Activated CD8-positive, alpha-beta memory T cell treated with anti-CD3 and anti-CD28 coated beads, Interleukin-2, amount 50 U/mL, for 24 hours (primary cell): Measurements from ENCODE around the gene CDK5RAP3.
"Not testable (repeated sequence)": the region's sequence is repeated elsewhere in the genome, so short reads cannot be mapped to it uniquely, and the experiment has no call there.

Source experiments
- DNase-seq: peaks from one replicate; pipeline ENCODE4 v3.0.0-alpha.2; 2020; ENCODE audit errors: extremely low read depth

The CDK5RAP3 gene

DNA sequence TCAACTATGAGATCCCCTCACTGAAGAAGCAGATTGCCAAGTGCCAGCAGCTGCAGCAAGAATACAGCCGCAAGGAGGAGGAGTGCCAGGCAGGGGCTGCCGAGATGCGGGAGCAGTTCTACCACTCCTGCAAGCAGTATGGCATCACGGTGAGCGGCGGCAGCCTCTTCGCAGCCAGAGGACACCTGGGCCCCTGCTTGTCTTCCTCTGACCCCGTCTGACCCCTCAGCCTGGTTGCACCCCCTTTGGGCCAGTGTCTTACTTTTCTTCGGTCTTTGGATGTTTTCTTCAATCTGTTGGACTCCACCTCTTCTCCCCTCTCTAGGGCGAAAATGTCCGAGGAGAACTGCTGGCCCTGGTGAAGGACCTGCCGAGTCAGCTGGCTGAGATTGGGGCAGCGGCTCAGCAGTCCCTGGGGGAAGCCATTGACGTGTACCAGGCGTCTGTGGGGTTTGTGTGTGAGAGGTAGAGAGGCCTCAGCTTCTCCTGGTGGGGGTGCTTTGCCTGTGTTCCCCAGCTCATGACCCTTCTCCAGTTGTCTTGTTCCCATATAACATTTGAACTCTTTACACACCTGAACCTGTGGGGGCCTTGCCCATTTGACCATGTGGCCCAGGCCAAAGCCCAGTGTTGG lies 4.4 kb downstream of the CDK5RAP3 start:
- DNase-seq: no peak

DNA sequence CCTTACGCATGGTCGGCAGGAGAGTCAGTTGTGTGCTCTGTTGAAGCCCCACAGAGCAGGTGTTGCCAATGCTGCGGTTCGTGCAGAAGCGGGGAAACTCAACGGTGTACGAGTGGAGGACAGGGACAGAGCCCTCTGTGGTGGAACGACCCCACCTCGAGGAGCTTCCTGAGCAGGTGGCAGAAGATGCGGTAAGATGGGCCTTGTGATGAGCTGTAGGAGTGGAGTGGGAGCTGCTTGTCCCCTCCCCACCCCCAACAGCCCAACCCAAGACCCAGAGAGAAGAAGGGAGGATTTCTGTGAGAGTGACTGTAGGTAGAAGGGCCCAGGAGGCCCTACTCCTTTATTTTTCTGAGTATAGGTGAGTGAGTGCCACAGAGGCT lies 4.9 kb downstream of the CDK5RAP3 start:
- DNase-seq: no peak

DNA sequence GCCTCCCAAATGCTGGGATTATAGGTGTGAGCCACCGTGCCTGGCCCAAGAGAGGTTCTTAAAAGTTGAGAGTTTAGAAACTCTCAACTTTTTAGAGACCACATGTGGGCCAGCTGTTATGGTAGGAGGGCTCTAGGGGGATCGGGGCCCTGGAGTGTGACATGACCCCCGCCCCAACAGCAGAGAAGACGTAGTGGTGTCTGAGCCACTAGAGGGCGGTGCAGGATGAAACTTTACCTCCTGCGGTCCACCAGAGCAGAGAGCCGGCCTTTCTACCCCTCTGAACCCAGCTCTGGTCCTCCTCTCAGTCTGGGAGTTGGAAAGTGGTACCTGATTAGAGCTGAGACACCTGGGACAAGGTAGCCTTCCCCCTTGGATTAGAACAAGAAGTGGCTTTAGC lies 7.4 kb downstream of the CDK5RAP3 start:
- no peak for DNase-seq

DNA sequence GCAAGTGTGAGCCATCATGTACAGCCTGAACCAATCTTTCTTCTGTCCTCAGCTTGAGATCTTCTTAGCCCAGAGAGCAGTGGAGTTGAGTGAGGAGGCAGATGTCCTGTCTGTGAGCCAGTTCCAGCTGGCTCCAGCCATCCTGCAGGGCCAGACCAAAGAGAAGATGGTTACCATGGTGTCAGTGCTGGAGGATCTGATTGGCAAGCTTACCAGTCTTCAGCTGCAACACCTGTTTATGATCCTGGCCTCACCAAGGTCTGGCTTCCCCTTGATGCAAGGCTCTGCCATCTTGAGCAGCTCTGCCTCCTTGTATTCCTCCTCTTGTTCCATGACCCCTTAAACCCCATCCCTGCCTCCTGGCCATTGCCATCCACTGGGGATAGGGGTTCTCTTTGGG lies 9.6 kb downstream of the CDK5RAP3 start:
- DNase-seq: no peak

DNA sequence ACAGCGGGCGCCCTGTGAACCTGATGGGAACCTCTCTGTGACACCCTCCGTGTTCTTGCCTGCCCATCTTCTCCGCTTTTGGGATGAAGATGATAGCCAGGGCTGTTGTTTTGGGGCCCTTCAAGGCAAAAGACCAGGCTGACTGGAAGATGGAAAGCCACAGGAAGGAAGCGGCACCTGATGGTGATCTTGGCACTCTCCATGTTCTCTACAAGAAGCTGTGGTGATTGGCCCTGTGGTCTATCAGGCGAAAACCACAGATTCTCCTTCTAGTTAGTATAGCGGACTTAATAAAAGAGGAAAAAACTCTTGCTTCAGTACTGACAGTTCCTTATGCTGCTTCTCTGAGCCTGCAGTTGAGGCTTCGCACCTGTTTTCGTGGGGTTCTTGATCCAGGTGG lies 10.5 kb downstream of the CDK5RAP3 start:
- no peak for DNase-seq

DNA sequence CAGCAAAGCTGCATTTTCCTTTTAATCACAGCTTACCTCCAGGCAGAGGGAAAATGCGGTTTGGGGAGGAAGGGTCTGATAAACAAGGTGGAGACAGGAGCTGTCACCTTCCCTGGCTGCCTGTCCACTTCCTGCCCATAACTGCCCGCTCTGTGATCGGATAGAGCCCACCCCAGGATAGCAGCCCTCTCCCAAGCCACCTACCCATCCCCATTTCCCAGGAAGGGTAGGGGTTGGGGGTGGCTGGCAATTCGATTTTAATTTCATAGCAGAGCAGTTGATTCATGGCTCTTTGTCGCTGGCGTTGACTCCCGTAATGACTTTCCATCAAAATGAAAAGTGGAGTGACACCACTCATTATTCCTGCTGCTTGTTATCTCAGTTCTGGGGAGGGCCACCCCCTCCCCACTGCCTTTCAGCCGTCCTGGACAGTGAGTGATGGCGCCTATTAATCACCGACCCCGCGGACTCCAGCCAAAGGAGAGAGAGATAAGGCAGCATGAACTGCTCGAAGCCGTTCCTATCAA lies 11.2 kb downstream of the CDK5RAP3 start:
- DNase-seq: no peak

DNA sequence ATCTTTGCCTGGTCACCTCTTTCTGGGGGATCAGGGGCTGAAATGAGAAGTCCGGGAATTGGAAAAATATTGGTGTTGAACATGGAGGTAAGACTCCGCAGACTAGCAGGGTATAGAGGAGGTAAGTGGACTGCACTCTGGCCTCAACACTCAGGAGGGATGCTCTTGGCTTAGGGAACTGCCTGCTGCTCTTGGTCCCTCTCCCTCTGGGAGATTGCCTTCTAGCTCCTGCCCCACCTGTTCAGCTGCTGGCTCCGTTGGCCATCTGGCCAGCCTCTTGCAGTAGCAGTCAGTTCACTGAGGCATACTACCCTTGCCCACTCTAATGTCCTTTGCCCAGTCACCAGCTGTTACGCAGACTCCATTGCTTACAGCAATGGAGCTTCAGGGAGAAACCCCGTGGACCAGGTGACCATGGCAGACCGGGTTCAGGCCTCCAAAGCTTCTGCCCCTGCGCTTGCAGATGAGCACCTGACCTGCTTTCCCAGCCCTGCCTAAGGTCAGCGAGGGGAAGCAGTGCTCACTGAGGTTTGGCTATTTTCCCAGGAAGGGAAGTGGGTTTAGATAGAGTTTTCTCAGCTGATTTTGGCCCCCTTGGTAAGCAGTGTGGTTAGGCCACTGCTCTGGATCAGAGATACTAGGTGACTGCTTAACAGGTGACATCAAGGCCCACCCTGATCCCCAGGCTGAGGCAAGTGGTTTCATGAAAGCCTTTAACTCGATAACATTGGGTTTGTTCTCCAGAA lies 11.9 kb downstream of the CDK5RAP3 start:
- no peak for DNase-seq

DNA sequence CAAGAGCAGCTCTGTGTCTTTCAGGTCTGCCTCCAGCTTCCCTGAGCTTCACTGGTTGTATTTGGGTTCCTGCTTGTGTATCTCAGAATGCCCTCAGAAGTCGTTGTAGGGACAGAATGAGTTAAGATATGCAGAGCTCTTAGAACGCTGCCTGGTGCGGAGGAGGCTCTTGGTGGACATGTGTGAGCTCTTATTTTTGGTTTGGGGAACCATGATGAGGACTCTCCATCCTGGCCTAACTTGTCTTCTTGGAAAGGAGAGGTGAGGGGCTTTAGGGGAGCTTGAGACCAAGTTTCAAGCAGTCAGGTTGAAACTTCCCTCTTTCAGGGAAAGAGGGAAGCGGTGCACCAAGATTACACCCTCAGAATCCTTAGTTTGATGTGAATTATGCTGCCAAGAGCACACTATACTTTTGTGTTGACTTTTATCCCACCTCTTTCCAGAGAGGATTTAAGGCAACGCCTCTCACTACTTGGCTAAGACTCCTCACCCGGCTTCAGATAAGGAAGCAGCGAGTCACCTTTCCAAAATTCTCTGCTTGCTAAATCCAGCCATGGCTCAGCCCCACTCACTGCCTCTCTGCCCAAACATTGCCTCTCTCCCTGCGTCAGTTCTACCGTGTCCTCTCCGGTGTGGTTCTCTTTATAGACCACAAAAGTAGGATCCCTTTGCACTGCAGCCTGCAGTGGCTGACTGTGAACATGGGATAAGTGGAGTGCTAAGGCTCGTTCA lies 12.7 kb downstream of the CDK5RAP3 start:
- no peak for DNase-seq

DNA sequence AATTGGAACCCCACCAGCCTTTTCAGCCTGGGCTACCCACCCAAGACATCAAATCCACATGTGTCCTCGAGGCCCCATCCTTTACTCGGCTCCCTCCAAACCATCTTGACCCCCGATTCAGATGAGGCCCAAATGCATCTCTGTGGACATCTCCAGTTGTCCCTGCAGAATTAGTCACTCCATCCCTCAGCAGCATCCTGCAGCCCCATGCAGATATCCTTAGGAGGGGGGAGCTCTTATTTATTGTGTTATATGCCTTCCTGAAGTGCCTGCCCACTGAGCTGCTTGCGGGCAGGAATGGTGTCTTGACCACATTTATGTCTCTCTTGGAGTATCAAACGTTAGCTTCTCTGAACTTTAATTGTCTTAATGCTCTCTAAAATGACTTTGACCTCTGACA lies 15.6 kb downstream of the CDK5RAP3 start:
- DNase-seq: no peak

DNA sequence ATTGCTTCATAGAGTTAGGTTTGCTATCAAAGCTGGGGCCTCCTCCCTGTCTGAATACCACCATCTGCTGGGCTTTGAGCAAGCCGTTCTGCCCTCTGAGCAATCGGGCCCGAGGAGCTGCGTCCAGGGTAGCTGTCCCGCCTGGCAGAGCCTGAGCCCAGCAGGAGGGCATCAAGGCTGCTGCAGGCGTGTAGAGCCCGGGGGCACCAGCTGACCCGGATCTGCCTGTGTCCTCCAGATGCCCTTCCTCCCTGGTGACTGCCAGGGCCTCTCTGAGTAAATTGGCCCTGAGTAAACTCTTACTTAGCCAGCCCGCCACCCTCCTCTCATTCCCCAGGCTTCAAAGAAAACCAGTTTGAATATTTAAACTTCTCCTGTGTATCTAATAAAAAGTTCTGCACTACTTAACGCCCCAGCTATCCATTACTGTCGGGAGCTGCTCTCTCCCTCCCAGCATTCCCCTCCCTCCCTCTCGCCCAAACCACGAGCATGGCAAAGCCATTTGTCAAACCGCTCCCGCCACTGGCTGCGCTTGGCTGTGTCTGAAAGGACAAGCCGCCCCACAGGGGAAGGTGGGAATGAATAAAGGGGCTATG lies 16.4 kb downstream of the CDK5RAP3 start:
- DNase-seq: no peak

DNA sequence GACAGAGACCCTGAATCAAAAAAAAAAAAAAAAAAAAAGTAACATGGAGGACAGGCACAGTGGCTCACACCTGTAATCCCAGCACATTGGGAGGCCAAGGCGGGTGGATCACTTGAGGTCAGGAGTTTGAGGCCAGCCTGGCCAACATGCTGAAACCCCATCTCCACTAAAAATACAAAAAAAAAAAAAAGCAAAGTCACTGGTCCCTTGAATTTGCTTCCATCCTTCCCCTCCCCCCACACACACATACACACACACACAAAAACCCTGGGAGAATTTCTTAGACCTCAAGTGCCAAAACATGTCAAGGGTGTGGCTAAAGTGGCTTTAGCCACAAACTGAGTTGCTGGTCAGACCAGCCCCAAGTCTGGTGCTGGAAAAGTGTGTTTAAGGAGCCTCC lies 17.5 kb downstream of the CDK5RAP3 start:
- DNase-seq: not testable (repeated sequence)

DNA sequence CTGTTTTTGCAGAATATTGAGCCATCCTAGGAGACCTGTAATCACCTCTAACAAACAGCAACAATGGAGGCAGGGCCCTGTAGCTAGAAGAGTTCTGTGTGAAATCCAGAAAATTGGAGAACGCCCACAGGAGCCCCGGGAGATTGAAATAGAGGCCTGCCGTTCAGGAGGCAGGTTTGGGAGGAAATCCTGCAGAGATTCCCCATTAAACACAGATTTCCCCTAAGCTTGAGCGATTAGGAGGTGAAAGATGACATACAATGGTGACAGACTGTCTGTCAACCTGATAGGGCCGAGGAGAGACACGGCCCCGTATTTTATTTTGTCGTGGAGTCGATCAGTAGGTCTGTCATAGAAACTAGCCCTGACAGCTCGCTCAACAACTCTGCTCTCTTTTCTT lies 18.2 kb downstream of the CDK5RAP3 start:
- no peak for DNase-seq

DNA sequence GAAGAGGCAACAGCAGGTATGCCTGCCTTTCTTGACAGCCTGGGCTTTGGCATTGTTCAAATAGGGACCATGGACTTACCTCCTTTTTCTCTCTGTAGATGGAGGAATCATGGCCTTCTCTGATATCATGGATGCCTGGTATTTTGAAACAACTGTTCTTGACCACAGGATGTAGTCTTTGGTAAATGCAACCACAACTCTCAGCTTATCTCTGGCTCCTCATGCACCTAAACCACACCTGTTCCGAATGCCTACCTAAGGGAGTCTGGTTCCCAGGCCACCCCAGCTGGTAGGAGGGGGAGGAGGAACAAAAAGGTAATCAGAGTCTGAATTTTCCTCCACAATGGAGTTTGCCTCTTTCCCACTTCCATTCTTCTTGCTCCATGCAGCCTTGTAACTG lies 18.8 kb downstream of the CDK5RAP3 start:
- DNase-seq: no peak

DNA sequence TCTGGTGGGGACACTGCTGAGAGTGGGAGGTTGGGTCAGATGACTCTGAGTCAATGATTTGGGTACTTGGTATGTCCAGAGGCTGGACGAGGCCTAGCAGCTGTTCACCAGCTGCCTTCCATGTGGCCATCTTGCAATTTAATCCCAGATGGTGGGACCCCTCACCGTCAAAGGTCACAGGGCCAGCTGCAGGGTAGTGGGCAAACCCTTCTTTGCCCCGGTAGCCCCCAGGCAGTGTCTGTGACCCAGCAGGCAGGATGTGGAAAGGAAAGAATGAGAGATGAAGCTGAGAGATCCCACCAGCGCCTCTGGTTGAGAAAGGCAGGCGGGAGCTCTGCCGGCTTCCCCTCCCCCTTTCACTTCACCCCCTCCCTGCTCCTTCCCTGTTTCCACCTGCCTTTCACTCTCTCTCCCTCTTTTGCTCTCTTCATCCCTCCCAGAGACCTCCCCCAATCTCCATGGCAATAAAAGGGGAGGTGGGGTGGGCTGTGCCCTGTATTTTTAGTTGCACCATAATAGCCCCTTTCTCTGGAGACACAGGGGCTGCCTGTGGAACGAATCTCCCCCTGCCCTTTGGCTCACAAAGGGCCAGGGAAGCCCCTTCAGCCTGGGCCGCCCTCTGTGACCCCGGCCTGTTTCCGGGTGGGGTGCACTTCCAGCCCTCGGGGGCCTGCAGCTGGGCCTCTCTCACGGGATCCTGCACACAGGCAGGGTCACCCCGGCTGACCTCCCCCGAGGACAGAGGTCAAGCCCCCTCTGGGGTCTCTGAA lies 20.2 kb downstream of the CDK5RAP3 start:
- no peak for DNase-seq

DNA sequence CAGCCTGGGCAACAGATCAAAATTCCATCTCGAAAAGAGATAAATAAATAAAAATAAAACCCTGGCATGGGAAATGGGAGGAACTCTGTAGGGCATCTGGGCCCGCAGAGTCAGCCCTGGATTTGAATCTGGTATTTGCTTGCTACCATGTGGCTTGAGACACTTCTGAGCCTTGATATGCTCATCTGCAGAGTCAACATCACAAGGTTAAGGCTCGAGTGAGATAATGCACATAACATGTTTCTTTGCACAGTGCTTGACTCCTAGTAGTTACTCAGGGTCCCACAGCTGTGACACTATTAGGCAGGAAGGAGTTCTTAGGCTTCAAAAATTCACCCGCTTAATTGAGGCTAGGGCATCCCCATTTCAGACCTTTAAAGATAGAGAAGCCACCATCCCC lies 21.3 kb downstream of the CDK5RAP3 start:
- no peak for DNase-seq

DNA sequence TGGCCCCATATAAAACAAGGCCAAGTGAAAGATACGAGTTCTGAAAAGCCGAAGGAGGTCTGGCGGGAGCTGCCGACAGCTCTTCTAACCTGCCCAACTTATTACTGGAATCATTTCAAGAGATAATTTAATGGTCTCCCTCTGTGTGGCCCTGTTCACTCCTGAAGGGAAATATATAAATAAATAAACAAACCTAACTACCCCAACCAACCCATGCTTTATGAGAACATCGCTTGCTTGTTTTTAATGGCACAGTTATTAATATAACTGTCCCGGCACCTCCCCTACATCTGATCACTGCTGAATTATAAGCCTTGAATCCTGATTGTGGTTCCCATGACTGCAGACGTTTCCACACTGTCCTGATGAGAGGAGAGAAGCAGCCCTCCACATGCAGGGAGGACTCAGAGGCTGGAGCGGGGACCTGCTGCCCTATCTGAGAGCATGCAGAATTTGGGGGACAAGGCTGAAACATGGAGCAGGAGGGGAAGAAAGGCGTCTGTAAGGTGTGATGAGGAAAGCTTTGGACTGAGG lies 22.2 kb downstream of the CDK5RAP3 start:
- DNase-seq: no peak

DNA sequence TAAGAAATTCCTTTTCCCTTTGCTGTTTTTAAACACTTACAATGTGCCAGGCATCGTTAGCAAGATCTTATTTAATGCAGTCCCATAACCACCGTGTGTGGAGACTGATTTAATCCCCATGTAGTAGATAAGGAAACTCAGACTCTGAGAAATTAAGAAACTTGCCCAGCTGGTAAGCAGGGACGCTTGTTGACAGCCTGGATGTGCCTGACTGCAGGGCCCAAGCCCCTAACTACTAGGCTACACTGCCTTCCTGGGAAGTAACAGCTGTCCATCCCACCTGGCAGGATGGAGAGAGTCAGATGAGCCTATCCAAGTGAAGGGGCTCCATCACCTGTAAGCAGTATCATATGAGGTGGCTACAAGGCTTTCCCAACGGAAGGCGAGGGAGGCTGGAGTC lies 23.1 kb downstream of the CDK5RAP3 start:
- DNase-seq: no peak

DNA sequence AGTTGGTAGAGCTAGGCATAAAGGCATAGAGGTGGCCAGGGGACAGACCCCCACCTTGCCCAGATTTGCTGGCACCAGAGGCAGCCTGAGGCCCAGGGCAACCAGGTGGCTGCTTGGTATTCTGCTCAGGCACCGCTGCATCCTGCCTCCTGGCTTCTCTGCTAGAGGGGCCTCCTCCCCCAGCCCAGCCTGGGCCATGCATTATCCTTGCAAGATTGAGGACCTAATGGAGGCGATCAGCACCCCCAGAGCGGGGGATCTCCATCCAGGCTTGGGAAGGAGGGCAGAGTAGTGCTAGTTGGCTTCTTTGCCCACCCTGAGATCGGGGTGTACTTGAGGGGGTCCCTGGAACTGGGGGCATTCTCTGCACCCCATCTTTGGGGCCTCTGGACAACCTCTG lies 23.8 kb downstream of the CDK5RAP3 start:
- DNase-seq: no peak

DNA sequence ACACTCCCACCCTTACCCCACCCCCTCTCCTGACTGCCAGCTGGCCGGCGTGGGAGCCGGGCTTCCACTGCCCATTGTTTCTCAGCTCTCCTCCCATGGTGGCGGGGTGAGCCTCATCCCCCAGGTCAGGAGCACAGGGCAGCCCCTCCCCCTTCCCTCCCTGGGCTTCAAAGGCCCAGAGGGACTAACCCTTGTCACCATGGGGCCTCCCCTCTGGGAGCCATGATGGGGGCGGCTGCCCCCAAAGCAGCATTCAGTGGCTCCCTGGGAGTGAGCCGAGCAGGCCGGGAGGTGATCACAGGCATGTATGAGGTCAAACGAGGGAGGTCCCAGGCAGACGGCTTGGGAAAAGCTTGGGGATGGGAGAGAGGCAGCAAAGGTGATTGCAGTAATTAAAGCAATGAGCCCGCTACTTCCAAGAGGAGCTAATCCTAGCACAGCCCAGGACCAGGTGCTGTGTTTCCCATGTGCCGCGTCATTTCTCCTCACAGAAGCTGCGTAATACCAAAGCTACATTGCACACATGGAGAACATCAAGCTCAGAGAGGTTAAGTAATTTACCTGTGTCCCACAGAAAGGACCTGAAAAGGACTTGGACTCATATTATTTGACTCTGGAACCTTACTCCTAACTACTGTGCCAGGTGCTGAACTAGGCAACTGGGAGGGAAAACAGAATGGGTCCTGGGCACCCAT lies 24.5 kb downstream of the CDK5RAP3 start:
- no peak for DNase-seq

DNA sequence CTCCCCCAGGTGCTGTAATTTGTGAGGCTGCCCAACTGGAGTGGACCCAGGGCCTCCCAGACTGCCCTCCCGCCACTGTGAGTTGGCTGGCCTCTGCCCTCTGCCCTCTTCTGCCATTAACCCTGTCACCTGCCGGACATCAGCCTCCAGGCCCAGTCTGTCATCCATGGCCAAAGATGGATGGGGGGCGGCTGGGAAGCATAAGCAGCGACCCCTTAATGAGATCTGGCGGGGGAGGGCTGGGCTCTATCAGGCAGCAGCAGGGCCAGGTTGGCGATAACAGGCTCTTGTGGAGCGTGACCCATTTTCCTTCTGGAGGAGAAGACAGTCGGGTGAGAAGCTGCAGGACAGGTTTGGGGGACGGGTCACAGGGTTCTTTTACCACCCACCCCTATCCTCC lies 25.3 kb downstream of the CDK5RAP3 start:
- no peak for DNase-seq

DNA sequence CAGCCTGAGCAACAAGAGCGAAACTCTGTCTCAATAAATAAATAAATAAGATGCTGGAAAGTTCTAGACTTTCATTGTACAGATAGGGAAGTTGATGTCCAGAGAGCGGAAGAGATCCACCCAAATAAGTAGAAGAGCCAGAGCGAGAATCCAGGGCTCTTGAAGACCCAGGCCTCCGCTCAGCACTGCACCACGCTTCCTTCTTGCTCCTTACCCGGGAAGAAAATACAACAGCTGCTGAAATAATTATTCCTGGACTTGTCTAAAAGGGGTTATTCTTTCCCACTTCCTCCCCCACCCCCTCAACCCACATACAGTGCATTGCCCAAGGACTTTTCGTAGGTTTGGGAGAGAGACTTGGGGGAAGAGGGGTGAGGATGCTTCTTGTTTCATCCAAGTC lies 26.7 kb downstream of the CDK5RAP3 start:
- DNase-seq: no peak
